Activated T-helper 1 cell treated with anti-CD3 and anti-CD28 coated beads, Interleukin-2, amount 50 U/mL, for 16 hours (primary cell): ENCODE measurements around the gene ETV3L.

Source experiments
- DNase-seq, 2 donors: peaks; one replicate each; pipeline ENCODE4 v3.0.0-alpha.2; 2020; ENCODE audit warnings: low read depth in 1 of 2, low spot score in 1 of 2

ETV3L gene

DNA sequence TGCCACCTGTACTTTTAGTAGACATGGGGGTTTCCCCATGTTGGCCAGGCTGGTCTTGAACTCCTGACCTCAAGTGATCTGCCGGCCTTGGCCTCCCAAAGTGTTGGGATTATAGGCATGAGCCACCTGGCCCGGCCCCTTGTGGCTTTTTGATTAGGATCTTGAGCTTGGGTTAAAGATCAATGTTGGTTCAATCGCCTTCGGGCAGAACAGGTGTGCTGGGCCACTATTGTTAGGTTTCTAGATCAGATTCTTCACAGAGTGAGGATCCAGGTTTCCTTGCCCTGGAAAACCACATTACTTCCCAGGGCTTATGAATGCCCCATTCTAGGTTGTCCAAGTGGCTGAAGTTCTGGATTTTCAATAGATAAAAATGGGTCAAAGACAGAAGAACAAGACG is 32.5 kb upstream of the ETV3L start:
- no peak for DNase-seq

DNA sequence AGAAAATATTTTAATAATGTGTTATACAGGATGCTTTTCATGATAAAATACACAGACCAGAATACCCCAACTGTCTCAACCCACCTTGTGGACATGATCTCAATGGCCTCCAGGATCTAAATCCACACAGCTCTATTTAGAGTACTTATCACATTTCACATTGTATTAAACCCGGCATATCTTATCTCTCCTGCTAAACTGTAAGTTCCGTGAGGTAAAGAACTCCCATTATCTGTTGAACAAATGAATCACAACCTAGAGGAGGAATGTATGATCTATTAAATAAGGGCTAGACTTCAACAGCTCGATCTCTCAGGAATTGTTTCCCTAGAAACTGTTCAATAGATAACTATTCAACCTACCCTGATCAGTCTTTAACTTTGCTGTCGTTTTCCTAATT is 31.7 kb upstream of the ETV3L start:
- no peak for DNase-seq

DNA sequence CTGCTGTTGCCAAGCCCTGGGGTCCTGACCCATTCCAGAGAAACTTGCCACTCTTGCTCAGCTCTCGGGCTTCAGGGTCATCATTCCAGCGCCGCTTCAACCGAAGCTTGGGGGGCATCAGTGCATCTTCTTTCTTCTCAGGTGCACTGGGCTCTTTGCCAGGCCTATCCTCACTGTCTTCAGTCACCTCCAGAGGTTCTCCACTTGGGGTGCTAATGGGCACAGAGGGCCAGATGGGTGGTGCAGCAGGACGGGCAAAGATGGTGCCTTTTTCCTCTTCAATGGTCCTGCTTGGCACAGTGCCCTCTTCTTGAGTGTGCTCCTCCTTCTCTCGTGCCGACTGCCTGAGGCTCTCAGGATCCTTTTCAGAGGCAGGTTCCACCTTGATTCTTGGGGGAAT is 25.2 kb upstream of the ETV3L start:
- no peak for DNase-seq

DNA sequence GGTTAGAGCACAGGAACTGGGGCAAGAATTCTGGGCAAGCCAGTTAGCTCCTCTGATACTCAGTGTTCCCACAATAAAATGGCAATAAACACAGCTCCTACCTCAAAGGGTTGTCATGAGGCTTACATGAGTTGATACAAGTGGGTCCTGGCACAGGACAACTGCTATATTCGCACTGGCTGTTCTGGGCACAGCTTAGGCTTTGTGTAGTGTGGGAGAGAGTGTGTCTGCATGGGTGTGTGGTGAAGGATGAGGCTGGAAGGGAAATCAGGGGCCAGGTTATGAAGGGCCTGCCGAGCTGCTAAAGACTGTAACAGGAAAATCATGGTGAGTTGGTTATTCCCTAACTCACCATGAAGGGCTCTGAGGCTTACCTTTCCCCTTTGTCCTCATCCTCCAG is 19.8 kb upstream of the ETV3L start:
- DNase-seq: no peak

DNA sequence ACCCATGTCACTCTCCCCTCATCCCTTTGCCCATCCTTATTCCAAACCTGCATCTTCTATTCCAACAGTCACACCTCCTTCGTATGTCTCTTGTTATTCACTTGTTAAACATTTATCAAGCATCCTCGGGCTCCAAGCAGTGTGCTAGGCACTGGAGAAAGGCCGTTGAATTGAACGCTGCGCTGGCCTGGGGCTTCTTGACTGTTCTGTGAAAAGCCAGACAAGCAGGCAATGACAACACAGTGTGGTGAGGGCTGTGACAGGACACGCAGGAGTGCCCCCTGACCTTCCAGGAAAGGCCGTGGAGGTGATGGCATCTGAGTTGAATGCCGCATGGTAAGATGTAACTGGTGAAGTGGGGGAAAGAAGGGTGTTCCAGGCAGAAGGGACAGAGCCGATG is 19.4 kb upstream of the ETV3L start:
- DNase-seq: no peak

DNA sequence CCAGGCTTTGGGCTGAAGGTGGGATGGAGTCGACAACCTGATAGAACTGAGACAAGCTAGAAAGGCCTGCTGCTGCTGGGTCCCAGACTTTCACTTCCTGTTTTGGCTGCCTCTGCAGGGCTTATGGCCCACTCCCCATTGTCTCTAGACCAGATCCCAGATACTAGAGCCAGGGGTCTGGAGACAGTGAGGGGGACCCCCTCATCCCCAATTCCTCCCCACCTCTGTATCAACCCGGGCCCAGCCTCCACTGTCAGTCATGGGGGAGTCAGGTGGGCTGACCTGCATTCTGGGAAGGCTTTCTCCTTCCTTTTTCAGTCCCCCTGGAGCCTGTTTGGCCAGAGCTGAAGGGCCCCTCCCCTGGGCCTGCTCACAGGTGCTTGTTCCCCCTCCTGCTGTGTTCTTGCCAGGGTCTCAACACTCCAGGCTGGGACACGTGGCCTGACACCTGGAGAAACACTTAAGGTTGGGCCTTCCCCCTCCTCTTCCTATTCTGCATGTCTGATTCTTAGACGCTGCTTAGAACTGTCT is 18.0 kb upstream of the ETV3L start:
- DNase-seq: no peak

DNA sequence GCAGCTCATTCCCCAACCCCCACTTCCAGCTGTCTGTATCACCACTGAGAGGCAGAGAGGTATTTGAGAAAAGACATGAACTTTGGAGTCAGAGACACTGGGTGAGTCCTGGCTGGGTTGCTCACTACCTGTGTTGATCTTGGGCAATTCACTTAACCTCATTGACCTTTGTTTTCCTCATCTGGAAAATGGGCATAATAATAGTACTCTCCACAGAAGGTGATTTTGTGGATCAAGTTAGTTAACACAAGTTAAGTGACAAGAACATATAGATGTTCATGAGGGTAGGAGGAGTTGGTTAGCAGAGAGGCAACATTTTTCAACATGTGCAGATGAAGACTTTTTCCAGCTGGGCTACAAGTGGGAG is 17.1 kb upstream of the ETV3L start:
- DNase-seq: no peak

DNA sequence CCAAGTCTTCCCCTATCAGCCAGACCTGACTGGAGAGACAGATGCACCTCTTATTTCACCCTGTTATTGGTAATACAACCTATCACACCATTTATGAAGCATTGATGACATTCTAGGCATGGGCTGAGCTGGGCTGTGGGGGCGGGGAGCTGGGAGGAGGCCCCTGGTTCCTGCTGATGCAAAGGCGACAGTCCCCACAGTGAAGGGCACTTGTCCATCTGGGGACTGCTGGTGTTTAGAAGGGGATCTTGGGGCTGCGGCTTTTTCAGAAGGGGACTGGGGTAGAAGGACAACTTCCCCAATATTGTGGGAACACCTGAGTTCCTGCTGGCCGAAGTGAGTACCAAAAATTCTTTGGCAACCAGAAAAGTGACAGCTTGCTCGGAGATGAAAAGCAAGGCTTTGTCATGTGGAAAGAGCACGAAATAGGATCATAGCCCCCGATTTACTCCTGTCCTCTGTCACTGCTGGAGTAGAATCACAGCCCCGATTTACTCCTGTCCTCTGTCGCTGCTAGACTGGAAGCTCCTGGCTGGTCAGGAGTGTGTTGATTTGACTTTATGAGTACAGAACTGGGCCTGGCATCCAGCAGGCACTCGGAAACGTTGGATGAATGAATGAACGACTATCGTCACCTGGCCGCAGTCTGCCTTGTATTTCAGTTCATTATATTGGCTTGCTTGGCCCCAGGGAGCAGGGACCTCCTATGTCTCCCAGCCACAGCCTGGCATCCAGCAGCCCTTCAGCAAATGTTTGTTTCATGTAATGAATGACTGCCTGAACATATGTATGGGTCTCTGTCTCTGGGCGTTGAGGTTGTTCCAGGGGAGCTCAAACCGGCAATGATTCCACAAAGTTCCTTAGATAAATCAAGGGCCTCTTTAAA is 16.5 kb upstream of the ETV3L start:
- DNase-seq: no peak

DNA sequence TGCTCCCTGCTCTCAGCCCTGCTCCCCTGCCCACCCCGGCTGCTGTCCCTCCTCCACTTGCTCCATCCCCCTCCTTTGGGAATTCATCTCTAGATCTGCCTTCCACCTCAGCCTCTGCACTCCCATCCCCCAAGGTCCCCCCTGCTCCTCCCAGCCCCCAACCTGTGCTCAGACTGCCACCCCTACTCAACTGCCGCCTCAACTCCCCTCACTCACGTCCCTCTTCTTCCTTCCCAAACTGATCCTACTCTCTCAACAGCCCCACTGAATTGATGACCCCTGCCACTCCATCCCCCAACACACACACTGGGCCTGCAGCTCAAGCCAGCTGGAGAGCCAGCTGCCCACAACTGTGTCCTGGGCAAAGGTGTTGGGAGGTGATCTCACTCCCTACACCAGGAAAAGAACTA is 15.8 kb upstream of the ETV3L start:
- DNase-seq: no peak

DNA sequence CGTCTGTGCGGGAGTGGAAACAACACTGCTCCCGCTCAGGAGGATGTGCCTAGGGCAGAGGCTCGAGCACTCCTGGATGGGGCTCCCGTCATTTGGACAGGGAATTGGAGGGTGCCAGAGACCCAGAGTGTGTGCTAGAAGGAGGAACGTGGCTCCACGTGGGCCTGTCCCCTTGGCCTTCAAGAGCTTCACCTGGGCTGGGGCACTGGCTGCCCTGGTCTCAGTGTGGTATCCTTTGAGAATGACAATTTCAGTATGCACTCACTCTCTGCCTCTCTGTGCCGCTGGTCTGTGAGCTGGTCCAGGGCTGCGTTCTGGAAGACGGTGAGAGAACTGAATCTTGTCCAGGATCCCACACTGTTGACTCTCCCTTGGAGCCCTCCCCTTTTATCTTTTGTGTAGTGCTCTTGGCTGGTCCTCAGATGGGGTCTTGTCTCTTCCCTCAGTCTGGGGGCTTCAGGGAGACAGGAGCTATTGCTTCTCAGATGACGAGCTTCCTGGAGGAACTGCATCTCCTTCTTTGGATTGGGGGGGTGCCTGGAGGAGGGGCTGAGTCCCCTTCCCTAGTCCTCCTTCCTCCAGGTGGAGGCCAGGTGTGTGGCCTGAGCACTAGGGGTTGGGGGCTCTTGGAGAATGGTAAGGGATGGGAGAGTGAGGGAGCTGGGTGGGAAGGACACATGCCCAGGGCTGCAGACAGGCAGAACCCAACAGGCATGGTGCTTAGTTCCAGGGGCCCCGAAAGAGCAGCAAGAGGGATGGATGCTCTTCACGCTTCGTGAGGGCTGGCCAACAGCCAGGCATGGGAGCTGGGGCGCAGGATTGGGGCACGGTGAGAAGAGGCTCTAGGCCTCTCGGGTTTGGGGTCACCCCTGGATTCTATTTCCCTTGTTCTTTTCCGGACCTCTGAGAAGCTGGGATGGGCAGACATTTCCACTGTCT is 14.8 kb upstream of the ETV3L start:
- no peak for DNase-seq

DNA sequence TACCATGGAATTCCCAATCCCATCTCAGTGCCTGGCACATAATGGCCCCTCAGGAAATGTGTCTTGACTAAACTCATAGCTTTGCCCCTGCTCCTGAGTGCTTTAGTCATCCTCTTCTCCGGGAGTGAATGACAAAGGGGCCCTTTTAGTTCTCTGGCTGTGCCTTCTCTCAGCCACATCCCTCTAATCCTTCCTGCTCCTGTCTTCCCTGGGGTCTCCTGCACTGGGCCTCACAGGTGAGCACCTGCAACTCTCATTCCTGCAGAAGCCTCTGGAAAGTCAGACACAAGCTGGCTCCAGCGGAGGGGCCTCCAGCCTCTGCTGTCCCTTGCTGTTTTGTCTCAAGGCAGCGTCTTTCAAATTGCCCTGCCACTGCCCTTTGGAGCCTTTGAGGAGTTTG is 14.0 kb upstream of the ETV3L start:
- no peak for DNase-seq

DNA sequence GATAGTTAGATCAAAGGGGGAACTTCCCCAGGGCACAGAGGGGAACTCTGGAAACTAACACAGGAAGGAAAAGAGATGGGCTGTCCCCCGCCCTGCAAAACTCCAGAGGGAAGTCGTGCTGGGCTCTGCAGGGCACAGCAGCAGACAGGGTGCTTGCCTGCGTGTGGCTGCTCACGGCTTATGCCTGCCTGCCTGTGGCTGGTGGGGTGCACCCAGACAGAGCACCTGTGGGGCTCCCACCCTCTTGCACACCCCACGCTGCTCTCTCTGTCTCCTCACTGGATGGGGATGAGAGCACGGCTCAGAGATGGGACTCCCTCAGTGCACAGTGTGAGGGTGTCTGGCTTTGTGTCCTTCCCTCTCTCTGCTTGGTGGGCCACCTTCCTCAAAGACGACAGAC is 13.5 kb upstream of the ETV3L start:
- DNase-seq: no peak

DNA sequence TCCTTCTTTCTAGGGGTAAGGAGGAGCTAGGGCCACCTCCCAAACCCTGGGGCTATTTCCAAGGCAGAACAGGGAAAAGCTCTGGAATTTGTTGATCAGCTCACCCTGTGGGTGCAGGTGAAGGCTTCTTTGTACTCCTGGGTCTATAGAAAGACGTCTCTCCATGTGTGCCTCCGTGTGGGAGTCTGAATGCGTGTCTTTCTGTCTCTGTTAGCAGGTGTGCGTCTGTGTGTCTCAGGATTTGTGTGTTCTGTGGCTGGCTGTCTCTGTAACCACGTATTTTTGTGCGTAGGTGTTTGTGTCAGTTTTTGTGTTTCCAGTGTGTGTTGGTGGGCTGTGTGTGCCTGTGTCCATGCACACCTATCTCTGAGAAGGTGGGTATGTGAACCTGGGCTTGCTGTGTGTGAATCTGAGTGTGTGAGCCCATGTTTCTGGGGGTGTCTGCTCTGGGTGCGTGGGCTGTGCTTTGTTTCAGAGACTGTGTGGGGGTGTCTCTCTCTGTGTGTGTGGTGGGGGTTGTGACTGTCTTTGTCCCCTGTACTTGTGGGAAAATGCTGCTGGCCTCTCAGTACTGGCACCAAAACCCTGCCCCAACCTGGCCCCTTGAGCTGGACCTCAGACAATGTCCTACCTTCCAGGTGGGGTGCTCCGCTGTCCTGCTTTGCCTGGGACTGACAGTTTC is 12.7 kb upstream of the ETV3L start:
- no peak for DNase-seq

DNA sequence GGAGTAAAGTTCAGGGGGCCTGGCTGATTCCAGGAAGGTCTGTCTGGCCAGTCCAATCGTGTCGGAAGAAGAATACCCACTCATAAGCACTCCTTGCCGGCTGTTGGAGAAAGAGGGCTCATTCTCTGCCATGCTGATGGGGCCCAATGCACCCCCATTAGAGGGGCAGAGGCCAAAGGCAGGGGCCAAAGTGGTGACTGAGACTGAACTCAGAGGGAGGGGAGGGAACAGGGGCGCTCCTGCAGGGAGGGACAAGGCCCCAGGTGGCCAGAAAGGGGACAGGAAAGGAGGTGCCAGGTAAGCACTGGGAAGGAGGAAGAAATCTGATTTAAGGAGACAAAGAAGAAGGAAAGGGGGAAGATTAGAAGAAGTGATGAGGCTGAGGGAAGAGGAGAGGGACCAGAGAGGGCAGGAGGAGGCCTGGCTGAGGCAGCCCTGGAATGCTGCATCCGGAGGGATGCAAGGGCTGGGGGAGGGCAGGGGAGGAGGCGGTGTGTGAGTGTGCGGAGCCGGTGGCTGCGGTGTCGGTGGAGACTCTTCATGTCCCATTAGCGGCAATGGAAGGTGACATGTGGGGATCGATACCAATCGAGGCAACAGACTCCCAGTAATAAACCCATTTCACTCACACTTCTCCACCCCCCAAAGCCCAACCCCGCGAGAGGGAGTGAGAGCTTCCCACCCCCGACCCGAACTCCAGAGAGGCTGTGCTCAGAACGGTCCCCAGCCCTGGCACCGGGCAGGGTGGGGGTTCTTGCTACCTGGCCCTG is 12.0 kb upstream of the ETV3L start:
- no peak for DNase-seq

DNA sequence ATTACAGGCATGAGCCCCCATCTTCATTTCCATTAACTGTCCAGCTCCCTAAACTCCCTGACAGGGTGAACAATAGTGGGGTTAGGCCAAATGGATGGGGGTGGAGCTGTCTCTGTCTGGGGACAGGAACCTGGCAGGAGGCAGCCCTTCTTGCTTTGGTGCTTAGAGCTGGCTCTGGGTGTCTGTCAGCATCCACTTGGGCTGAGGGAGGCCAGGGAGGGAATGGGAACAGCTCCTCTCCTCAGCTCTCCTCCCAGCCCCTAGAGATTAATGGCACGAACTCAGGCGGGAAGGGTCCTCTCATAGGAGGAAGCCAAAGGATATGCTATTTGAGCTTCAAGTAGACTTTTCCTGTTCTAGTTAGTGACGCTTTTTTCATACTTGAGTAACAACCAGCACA is 11.1 kb upstream of the ETV3L start:
- DNase-seq: no peak

DNA sequence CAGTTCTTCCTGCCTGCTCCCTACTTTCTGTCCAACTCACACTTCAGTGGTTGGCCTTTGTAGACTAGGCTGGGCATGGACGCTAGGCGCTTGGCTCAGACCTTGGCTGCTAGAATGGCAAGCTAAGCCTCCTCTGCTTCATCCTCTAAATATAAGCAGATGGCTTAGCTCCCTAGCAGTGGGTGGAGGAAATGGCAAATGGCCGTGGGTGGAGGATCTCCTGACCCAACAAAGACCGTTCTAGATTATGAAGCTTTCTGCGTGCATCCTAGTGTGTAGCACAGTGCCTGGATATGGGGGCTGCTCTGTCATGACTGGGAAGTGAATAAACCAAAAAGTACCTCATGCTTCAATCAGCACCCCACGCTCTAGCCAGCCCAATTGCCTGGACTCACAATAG is 10.4 kb upstream of the ETV3L start:
- DNase-seq: no peak

DNA sequence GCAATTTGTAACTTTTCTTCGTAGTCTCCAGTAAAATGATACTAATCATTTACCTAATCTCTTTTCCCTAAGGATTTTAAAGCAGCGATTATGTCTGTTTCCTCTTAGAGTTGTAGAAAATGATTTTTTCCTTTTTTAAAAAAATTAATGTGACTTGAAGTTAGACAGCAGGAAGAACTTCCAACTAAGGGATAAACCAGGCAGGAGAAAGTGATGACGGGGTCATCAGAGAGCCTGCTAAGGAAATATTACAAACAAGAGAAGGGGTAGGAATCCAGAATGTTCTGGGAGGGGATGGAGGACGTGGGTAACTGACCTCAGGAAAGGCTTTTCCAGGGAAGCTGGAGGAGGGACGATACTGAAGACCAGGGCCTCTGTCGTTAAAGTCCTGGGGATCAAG is 8.8 kb upstream of the ETV3L start:
- no peak for DNase-seq

DNA sequence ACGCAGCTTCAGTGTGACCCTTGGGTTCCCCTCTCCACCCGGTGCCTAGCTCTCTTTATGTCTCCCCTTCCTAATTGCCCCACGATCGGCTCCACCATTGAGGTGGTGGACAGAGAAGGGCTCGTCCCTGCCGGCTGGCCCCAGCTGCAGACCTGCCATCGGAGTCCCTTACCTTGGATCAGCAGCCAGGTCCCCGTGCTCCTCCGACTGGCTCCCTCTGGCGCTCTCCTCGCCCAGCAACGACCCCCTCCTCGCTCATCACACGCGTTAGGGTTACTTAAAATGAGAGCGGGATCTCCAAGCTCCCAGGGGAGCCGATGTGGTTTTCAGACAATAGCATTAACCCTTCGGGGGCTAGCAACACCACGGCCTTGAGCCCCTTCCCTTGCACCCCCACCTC is 8.1 kb upstream of the ETV3L start:
- DNase-seq: no peak

DNA sequence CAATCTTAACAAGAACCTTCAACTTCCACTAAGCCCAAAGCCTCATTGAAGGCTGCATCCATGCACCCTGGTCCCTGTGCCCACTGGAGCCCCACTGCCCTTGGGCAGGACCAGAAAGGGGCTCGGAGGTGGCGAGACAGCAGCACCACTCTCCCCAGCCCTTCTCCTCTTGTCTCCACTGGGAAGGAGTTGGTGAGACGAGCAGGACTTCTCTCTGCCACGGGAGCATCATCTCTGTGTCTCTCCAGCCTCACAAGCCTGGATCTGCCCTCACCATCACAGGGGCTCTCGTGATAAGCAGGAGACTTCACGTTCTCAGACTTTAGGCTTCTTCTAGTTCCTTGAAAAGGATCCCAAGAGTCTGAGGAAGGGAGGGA is 7.2 kb upstream of the ETV3L start:
- no peak for DNase-seq

DNA sequence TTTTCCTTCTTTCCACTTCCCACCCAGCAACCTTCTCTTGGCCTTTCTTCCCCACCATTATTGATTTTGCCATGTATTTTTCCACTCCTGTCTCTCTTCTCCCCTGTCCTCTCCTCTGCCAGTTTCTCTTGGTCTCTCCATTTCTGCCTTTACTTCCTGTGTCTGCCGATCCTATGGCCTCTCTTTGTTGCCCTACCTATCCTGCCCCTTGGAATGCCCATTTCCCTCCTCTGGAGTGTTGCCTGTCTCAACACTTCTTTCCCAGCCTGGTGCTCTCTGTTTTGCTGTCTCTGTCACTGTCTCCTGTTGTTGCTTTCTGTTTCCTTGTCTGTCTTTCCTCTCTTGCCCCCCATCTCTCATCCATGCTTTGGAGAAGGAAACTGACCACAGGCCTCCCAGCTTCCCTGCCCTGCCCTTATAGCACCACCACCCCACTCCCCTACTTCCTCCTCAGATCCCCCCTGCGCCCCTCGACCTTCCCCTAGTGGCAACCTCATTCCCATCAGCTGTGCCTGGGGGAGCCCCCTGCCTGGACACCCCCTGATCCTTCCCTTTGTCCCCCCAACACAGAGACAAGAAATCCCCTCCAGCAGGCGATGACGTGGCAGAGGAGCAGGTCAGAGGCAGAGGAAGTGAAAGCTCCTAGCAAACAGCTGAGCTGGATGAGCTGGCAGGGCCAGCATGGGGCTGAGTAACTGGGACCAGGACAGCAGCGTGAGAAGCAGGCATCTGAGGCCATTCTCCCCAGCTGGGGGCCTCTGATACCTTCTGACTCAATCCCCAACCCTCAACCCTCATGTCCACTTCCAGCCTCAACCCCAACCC is 6.6 kb upstream of the ETV3L start:
- no peak for DNase-seq
